GM10266 (cell line): ENCODE data around the gene NINJ2.
"Not testable (repeated sequence)": the region's sequence is repeated elsewhere in the genome, so short reads cannot be mapped to it uniquely, and the experiment has no call there.

Experiments used
- DNase-seq: peaks from one replicate; pipeline ENCODE4 v3.0.0; 2012; ENCODE audit errors: extremely low spot score
- CTCF ChIP-seq: IDR thresholded peaks from 2 replicates; pipeline ENCODE4 v1.5.1; 2012; ENCODE audit warnings: mild to moderate bottlenecking, low read depth; ENCODE audit not compliant: control insufficient read depth, insufficient read depth; ENCODE audit errors: missing control alignments

Gene NINJ2

GRCh38 chr12:581746-582145 lies 81.5 kb downstream of the NINJ2 start:
- no peak for TF ChIP-seq CTCF
- DNase-seq, result no peak

- TF ChIP-seq CTCF, result no peak
- no peak for DNase-seq
These were observed 81.9 kb downstream of the NINJ2 start for GRCh38 chr12:581321-581720.

GRCh38 chr12:580813-581212 lies 82.4 kb downstream of the NINJ2 start:
- DNase-seq, result no peak
- no peak for TF ChIP-seq CTCF

GRCh38 chr12:579420-580110 lies 83.7 kb downstream of the NINJ2 start:
- no peak for TF ChIP-seq CTCF
- DNase-seq, result no peak

GRCh38 chr12:578748-579419 lies 84.4 kb downstream of the NINJ2 start:
- TF ChIP-seq CTCF, result no peak
- no peak for DNase-seq

GRCh38 chr12:577994-578747 lies 85.1 kb downstream of the NINJ2 start:
- DNase-seq, result not testable (repeated sequence)

- DNase-seq, result no peak
- TF ChIP-seq CTCF, result no peak
These were observed 86.6 kb downstream of the NINJ2 start for GRCh38 chr12:576615-577110.
